ENCODE data around the gene CCDC9.
A peak's percentile ranks its signal among the peaks of the same experiment; 100 is the strongest.

The CCDC9 gene

DNA sequence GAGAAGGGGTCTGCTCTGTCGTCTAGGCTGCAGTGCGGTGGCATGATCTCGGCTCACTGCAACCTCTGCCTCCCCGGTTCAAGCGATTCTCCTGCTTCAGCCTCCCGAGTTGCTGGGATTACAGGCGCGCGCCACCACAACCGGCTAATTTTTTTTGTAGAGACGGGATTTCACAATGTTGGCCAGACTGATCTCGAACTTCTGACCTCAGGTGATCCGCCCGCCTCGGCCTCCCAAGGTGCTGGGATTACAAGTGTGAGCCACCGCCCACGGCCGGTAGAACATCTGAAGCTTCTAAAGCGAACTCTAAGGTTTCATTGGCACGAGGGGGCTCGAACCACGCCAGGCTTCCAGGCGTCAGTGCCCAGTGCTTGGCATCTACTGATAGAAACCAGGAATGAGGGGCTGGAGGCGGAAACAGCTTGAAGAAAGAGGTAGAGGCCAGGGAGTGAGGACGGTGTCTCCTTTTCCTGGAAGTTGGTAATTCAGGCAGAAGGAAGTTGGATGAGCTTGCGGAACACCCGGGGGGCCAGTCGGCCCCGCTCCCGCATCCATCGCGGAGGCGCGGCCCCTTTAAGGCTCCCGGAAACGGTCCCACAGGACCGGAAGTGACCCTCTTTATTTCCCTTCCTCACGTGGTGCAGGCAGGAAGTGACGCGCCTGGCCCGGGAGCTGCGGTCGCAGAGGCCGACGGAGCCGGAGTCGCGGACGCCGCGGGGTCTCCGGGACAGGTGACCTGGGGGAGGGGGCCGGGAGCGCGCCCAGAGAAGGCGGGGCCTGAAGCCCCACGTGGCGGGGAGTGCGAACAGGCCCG, at the start of gene CCDC9:
Gene CCDC9 (plus strand): TSS at position 647 of the 814 bp plus-strand sequence. CDS start 1,876 bp downstream, outside the sequence.
- DNase-seq (ENCODE audit: low spot score), result peak; percentile 93

DNA sequence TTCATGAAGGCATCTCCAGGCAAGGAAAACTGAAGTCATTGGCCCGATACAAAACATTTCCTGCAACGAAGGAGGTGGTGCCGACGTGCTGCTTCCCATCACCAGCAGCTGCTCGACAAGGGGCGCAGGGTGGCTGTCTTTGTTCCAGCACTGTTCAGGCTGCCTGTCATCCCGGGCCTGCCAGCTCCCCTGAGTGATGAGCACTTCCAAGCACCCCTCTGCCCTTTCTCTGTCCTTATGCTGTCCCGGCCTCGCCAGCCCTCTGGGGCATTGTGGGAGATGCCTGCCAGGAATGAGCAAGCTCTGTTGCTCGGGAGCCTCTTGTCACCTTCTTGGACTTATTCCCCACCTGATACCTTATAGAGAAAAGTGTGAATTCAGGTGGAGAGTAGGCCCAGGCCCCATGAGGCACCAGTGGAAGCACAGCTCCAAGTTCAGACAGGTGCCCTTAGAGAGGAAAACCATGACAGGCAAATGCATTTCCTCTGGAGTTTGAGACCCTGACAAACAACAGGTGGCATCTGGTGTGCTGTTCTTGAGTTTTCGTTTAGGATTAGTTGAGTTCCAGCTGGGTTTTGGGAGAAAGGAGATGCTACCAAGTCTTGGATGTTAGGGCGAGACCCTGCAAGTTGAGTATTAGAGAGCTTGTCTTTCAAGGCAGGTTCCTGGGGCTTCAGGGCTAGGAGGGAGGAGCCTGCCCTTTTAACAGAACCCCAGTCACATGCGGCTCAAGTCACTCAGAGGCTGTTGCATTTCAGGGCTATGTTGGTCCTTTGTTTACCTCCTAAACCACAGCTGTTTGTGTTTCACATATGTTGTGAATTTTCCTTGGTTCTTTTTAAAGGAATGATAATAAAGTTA, 46.8 kb upstream of the CCDC9 start:
- no peak for DNase-seq (ENCODE audit: low spot score)

DNA sequence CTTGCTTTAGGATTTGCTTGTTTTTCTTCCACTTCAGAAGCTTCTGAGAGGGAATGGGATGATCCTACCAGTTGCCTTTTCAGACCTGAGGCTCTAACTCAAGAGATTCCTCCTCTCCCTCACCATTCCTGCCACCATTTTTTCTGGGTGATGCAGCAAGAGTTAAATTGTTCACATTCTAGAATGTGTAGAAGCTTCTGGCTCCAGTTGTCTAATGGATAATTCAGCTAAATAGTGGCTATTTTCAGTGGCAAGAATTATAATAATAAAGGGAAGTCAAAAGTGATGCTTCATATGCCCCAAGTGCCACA, 46.2 kb upstream of the CCDC9 start:
- DNase-seq (ENCODE audit: low spot score), result no peak

DNA sequence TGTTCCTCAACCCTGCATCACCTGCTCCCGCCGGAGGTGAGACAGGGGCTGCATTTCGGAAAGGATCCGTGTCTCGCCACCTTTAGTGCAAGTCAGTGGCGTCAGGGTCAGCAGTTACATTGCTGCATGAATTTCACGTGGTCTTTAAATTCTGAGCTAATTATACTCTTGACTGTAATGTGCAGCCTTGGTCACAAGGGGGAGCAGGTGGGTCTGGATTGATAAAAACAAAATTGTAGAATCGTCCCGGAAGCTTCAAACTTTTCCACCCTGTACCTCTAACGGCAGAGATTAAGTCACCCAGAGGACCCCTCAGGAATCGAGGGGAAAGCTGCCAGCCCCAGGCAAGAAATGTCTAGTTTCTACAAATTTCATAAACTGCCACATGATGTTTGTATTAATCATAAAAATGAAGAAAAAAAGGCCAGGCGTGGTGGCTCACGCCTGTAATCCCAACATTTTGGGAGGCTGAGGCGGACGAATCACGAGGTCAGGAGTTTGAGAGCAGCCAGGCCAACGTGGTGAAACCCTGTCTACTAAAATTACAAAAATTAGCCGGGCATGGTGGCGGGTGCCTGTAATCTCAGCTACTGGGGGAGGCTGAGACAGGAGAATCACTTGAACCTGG, 45.5 kb upstream of the CCDC9 start:
- DNase-seq (ENCODE audit: low spot score), result peak; percentile 78

DNA sequence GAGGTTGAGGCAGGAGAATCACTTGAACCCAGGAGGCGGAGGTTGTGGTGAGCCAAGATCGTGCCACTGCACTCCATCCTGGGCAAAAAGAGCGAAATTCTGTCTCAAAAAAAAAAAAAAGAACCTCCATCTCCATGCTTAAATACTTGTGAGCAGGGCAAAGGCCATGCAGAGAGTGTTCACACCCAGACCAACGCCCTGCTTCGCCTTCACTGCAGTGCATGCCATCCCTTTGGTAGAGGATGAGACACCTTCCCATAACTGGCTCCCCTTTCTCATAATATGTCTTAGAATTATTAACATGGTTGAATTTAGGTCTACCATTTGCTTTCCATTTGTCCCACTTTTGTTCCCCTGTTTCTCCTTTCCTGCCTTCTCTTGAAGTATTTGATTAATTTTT, 40.7 kb upstream of the CCDC9 start:
- DNase-seq (ENCODE audit: low spot score), result no peak

DNA sequence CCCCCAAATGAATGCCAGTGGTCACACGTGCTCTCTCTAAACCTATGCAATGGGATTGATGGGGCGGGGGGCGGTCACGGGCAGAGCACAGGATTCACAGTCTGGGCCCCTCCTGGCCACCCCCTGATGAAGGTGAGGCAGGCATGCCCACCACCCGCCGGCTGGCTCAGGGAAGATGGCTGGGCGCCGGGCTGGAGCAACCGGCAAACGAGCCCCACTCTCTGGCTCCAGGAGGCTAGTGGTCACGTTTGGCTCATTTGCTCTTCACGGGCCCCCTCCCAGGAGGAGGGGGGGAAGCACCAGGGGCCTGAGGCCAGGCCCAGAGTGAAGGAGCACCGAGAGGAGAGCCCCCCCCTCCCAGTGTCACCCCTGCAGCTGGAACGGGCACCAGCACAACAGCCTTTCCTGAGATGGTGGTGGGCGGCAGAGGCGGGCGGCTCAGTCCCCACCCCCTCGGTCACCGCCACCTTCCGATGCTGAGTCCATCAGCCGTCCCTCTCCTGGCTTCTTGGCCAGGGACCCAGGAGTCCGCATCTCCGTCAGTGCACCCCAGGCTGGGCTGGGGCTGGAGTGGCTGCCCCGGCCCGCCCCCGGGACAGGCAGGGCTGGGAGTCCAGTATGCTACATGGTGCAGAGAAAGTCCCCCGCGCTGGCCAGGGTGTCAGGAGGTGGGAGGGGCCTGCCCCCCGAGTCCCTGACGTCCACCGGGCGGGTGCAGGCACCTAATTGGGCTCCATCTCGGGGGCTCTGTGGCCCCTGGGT, 35.1 kb upstream of the CCDC9 start:
- no peak for DNase-seq (ENCODE audit: low spot score)

DNA sequence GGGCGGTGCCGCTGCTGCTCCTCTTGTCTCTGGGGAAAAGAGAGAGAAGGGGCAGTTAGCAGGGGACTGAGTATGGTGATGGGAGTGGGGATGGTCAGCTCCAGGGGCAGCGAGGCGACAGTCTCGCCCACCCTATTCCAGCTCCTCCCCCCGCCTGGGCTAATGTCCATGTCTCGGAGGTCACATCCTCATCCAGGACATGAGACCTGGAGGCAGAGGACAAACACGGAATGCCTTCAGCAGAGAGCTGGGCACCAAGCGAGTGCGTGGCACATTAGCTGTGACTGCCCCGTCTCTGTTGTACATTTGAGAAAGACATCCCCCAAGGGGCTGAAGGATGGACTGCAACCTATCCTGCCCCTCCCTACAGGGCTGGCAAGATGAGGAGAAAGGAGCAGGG, 34.4 kb upstream of the CCDC9 start:
- DNase-seq (ENCODE audit: low spot score), result no peak

DNA sequence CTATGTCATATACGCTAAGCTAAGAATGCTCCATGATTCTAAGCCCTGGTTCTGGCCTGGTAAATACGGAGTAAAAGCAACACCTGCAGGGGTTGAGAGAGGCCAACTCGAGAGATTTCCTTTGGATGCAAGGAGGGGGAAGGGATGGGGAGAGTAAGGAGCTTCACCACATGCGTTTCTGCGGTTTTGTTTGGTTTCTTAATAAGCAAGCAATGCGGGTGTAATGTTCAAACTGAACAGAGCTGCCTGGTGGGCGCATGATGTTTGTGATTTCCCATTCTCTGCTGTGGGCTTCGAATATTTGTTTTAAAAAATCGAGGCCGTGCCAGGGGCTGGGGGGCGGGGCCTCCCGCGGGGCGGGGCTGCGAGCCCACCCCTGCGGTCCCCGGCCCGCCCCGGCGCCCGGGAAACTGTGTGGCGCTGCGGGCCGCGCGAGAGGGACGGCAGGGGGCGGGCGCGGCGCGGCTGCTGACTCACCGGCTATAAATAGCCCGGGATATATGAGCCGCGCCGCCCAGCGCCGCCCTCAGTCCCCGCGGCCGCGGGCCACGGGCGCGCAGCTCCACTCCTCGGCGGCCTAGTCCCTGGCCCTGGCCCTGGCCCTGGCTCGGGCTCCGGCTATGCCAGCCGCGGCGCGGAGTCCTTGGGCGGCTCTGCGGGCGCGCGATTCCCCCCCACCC, 30.4 kb upstream of the CCDC9 start:
- peak; percentile 97 for DNase-seq (ENCODE audit: low spot score)

DNA sequence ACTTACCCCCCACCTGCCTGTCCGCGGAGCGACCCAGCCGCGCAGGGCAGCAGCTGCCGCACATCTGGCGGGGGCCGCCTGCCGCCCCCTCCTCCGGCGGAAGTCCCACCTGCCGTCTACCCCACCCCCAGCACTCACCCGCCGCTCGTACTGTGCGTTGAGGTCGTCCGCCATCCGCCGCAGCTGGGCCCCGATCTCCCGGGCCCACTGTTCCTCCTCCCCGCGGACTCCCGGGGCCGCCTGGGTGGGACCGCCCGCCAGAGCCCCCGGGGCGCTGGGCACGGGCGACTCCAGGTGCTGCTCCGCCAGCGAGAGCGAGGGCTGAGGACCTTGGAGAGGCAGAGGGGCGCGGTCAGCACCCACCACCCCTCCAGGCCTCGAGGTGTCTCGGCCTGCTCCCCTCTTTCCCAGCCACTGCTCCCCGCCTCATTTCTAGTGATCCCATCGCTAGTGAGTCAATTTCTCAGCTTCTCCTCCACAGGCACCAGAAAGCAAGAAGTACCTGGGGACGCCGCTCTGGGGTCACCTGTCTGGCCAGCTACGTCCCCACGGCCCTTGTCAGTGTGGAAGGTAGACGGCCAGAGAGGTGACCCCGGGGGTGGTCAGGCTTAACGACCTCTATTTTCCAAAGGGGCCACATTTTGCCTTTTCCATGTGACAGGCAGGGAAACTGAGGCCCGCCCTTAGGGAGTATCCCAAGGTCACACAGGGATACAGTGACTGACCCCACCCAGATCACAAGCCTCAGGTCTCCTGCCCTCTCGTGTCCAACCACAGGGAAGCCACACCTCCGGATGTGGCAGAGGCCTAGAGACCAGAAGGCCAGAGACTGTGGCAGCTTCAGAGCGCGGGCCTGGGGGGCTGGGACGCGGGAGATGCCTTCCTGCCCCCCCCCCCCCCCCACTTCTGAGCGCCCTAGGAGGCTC, 29.6 kb upstream of the CCDC9 start:
- peak; percentile 69 for DNase-seq (ENCODE audit: low spot score)

DNA sequence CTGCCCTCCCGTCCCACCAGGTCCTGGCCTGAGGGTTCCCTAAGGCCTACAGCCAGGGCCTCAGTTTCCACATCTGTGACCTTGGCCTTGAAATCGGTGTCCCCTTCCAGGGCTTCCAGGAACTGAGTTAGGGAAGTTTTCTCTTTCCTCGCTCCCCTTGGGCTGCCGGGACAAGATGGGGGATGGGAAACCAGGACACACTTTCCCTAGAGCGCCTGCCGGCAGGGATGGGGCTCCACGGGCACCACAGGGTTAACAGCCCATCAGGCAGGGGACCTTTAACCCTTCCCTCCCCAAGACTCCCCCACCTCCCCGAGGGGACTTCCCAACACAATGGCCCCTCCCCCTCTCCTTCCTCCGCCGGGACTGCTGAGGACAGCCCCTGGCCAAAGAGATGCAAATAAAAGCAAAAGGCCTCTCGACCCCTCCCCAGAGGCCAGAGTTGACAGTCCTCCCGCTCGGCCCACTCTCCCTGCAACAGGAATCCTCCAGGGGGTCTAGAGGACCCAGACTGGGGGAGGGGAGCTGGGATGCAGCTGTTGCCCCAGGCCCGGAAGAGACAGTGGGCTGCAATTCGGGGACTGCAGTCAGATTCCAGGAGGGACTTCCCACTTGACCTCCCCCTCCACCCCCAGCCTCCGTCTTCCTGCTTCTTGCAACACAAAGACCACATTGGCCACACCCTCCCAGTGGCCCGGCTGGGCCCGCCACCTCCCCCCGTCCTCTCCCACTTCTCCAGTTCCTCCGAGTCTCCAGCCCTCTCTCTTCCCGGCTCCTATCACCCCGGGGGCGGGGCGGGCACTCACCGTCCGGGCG, 28.8 kb upstream of the CCDC9 start:
- DNase-seq (ENCODE audit: low spot score), result peak; percentile 84

DNA sequence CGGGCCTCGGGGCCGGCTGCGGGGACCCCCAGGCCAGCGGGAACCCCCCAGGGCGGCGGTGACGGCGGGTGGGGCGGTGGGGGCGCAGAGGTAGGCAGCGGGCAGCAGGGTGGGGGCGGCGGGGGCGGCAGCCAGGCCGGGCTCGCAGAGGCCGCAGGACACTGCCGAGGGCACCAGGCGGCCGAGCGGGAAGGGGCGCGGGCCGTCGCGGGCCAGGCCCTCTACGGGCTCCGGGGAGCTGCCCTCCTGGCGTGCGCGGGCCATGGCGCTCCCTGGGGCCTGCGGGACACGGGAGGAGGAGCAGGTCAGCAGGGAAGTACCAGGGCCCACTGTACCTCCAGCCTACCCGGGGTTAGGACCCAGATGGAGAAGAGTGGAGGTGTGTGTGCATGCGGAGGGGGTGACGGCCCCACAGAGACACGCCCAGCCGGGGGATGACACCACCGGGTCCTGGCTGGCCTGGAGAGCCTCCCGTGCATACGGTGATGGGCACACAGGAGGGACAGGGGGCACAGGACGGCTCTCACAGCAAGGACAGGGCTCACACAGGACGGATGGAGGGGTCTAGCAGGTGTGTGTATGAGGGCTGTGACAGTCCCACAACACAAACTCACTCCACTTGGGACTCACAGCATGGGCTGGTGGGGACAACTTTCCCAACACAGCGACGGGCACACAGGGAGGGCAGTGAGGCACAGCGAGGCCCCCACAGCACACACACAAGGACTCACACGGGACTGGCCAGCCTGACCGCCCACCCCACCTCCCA, 28.0 kb upstream of the CCDC9 start:
- peak; percentile 34 for DNase-seq (ENCODE audit: low spot score)

DNA sequence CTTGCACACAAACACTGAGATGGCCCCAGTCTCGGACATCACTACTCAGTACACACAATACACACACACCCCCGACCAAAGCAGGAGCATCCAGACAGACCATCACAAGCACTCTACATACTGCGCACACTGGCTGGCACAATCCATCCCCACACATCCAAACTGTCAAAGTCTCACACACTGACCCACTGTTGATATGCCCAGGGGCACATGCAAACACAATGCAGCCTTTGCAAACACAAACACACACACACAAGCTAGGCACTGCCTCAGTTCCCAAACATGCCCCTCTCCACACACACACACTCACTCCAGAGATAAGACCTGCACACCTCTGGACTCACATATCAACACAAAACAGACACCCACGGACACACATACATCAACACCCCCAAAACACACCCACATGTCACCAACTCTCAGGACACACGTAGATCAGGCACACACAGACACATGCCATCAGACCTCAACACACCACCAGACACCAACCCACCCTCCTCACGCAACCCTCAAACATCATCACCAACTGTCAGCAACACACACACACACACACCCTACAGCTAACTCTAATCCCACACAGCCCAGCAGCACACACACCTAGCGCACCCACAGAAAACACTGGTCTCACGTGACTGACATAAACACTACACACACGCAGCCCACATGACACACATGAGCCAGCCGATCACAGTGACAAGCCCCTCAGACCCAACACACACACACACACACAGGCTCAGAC, 27.2 kb upstream of the CCDC9 start:
- peak; percentile 6 for DNase-seq (ENCODE audit: low spot score)

DNA sequence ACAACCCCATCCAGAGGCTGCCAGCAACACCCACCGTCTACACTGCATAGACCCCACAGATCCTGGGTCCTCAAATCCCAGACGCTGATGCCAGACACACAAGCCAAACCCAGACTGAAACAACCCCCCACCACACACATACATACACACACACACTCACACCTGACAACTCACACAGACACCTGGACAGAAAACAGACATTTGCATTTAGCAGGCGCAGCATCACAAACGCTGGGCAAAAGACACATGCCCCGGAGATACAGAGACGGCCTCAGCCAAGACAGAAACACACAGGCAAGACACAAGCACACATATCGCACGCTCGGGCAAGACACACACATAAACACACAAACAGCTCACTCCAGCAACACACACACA, 26.7 kb upstream of the CCDC9 start:
- DNase-seq (ENCODE audit: low spot score), result peak; percentile 4

DNA sequence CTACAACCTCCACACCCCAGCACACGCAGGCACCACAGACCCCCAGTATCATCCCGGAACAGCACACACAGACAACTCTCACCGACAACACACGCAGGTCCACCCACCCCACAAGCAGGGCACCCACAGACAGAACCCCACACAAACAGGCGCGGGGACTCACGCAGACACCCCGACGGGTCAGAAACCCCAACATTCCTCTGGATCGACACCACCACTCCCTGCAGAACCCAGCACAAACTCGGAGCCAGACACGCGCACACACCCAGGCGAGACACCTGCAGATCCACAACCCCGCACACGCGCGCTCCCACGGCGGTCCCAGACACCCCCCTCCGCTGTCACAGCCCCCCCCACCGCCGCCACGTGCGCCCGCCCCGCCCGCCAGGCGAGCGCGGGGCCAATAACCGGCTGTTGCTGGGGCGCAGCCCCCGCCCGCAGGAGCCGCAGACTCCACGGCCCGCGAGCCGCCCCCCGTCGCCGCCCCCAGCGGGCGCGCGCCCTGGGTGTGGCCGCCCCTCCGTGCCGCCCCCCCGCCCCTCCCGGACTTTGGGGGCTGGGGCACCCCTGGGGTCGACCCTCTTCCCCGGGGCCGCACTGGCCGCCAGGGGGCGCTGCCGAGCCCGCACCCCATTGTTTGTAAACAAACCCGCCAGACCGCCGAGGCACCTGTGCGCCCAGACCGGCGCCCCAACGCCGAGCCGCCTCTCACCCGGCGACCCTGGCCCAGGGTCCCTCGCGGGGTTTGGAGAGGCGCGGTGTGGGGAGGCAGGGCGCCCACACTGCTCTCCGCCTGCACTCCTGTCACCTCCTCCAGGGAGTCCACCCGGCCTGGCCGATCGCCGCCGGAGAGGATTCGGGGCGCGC, 26.0 kb upstream of the CCDC9 start:
- DNase-seq (ENCODE audit: low spot score), result peak; percentile 59

DNA sequence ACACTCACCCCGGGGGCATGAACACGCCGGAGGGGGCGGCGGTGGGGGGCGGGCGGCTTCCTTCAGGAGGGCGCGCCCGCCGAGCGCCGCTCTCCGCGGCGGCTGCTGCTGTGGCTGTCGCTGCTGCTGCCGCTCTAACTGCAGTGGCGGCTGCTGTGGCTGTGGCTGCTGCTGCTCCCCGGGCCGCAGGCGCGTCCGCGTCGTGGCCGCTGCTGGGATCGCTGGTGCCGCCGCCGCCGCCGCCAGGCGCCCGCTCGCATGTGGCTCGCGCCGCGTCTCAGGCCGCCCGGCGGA, 25.5 kb upstream of the CCDC9 start, which contains the start of gene BBC3:
Gene BBC3 (minus strand): TSS at position 279 of the 294 bp plus-strand sequence. CDS start 2,768 bp downstream, outside the sequence.
- DNase-seq (ENCODE audit: low spot score), result no peak

DNA sequence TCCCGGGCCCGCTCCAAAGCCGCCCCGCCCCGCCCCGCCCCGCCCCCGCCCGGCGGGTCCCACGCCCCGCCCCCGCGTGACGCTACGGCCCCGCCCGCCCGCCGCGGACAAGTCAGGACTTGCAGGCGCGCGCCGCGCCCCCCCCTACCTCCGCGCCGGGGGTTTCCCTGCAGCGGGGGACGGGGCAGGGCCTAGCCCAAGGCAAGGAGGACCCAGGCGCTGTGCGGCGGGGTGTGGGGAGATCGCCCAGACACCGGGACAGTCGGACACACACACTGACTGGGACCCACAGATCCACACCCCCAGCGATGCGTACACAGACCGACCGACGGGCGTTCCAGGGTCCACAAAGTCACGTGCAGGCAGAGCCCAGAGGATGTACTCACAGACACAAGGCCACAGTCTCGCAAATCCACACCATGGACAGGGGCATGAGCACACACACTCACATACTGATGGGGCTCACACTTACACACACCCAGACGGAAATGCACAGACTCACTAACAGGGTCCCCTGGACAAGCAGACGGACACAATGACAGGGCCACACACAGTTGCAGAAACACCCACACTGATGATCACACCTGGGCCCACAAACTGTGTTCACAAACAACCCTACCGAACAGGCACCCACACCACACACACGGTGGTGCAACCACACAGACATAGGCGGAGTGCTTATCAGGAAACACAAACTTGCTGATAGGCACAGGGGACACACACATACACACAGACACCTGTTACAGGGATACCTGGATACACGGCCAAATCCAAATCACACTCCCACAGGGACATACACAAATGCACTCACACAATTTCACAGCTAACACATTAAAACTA, 24.9 kb upstream of the CCDC9 start:
- DNase-seq (ENCODE audit: low spot score), result peak; percentile 93
